Measurements from ENCODE around the gene MAP3K20. TPM values are rescaled to one million over a fixed set of nuclear protein-coding genes. Genes with fewer than 3 reads are reported as not detected.
"Not testable (repeated sequence)": the region's sequence is repeated elsewhere in the genome, so short reads cannot be mapped to it uniquely, and the experiment has no call there.

The MAP3K20 gene
- total RNA-seq, 2 experiments from 2014 or later = 11.4 to 16.1 TPM

DNA sequence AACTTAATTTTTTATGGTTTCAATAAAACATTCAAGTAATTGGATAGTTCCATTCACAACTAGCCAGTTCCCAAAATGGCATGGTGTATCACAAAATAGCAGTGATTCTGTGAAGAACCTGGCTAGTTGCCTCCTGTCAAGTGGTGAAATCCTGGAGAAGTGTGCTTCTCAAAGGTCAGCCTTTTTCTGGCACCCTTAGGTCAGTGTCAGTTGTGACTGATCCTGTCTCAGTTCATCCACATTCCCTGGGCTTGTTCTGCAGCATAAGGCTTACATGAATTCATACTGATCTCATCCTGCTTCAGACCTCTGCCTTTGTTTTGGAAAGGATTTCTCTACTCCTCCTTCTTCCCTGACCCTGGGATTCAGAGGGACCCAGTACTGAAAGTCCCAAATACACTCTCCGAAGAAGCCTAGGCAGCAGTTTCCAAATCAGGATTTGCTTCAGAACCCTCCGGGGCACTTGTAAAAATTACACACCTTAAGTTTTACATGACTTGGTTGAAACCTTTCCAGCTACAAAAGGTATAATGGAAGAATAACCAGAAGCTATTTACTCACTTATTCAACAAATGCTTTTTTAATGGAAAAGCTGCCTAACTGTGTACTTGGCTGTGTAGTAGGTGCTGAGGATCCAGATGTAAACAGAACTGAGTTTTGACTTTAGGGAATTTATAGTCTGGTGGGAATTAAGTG lies 11.0 kb downstream of the MAP3K20 start:
- ATAC-seq = no peak
- Mint-ChIP-seq H3K4me1 (no peaks in the 10 kb centered on the region), H3K27me3 (peaks cover 24% of the 10 kb centered on the region), H3K27ac (no peak overlapping the region), H3K4me3 (no peak overlapping the region), H3K9me3 (ENCODE audit: low read depth) (no peaks in the 10 kb centered on the region), H3K36me3 (peaks cover 1% of the 10 kb centered on the region)
- CTCF ChIA-PET = no interaction called here
- no peak for DNase-seq

DNA sequence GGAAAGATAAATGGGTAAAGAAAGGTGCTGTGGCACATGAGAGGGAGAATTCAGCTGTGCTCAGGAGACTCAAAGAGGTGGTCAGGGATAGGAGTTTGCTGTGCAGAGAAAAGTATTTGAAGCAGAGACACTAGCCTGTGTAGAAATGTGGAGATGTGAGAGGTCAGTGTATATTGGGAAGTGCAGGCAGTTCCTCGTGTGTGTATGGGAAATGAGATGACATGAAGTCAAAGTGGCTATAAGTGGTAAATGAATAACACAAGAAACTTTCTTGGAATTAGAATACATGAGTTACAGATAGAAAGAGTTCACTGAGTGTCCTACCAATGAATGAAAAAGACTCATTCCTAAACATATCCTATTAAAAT lies 11.6 kb downstream of the MAP3K20 start:
- peaks cover 4% of the 10 kb centered on the region for H3K36me3 Mint-ChIP-seq
- no peak overlapping the region for H3K27ac Mint-ChIP-seq
- DNase-seq (no peak), ATAC-seq (no peak)
- H3K27me3 Mint-ChIP-seq = peaks cover 24% of the 10 kb centered on the region
- CTCF ChIA-PET = no interaction called here
- no peaks in the 10 kb centered on the region for H3K9me3 Mint-ChIP-seq (ENCODE audit: low read depth)
- H3K4me3 Mint-ChIP-seq = no peak overlapping the region
- H3K4me1 Mint-ChIP-seq = no peaks in the 10 kb centered on the region

DNA sequence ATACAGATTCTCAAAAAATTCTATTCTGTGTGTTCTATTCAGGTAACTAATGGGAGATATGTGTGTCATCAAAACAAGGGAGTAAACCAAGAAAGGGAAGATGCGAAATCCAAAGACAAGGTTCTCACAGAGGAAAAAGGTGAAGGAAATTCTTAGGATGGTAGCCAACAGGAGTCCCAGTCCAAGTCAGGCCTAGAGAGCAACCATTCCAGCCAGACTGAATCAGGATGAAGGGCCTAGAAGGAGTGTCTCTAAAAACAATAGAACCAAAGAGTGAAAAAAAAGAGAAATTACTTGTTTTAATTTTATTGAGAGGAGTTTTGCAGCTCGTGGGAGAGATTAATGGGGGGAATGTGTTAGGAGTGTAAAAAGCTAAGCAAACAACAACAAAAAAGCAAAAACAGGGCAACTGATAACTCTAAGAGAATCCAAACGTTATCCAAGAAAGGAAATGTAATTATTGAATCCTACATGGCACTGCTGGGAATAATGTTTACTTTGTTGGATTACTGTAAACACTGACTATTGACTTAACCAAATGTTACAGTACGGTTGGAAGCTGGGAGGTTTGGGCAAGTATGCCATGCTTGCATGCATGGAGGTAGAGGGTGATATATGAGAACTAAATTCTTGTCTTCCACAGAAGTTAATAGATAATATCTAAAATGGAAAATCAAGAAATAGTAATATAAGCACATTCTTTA lies 12.3 kb downstream of the MAP3K20 start:
- no peak overlapping the region for H3K27ac Mint-ChIP-seq
- H3K27me3 Mint-ChIP-seq = peaks cover 21% of the 10 kb centered on the region
- ATAC-seq (no peak), DNase-seq (no peak)
- H3K9me3 Mint-ChIP-seq (ENCODE audit: low read depth) = no peaks in the 10 kb centered on the region
- peaks cover 3% of the 10 kb centered on the region for H3K36me3 Mint-ChIP-seq
- H3K4me1 Mint-ChIP-seq = no peaks in the 10 kb centered on the region
- H3K4me3 Mint-ChIP-seq = no peak overlapping the region
- CTCF ChIA-PET = no interaction called here

DNA sequence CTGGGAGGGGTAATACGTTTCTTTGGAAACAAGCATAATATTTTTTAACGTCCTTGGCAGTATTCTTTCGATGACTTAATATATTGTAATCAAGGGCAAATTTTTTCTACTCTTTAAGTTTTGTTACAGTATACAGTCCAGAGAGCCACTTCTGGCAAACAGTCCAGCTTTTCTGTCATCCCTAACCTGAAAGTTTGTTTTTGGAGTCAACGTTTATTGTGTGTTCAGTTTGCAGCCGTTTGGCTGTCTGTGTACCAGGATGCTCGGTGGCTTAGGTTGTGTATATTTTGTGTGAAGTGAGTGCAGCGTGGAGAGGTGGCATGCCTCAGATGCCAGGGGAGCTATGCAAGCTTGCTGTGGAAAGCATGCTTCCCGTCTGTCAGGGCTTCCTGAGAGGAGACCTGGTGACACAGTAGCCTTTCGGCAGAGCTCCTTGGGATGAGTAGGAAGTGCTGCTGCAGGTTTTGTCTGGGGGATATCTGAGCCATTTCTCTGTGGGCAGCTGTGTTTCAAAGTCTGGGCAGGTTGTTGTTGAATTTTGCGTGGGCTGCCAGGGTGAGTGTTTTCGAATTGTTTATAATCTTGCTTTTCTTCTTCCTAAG lies 14.7 kb downstream of the MAP3K20 start:
- Mint-ChIP-seq H3K27me3 (peaks cover 17% of the 10 kb centered on the region), H3K9me3 (ENCODE audit: low read depth) (no peaks in the 10 kb centered on the region), H3K4me1 (no peaks in the 10 kb centered on the region), H3K36me3 (peaks cover 5% of the 10 kb centered on the region), H3K27ac (no peak overlapping the region), H3K4me3 (no peak overlapping the region)
- ATAC-seq (no peak), DNase-seq (no peak)
- CTCF ChIA-PET = interaction anchor here (1.3 to 1.5 kb wide), 2 partner anchors 33 to 119 kb away, joined by 3 read pairs; no protein-coding TSS in a partner anchor

DNA sequence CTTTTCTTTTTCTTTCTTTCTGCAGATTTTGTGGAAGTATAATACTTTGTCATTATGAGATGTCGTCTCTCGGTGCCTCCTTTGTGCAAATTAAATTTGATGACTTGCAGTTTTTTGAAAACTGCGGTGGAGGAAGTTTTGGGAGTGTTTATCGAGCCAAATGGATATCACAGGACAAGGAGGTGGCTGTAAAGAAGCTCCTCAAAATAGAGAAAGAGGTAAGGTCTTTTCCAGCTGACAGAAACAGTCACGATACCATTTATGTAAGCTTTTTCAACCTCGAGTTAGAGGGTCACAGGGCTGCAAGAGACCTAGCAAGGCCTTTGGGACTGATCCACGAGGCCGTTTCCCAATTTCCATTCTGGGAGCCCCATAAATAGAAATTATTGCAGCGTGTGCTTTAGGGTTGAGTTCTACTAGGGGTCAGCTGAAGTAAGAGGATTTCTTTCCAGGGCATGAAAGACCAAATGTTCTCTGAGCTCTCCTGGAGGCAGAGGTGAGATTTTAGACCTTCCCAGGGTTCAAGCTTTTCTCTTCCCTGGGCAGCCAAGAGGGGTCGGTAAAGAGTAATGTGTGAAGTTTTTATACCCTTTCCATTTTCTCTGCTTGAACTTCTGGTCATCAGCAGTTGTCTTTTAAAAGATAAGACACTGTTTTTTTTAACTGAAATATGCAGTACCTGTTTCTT lies 15.5 kb downstream of the MAP3K20 start:
- ATAC-seq (no peak), DNase-seq (no peak)
- Mint-ChIP-seq H3K4me1 (no peaks in the 10 kb centered on the region), H3K4me3 (no peak overlapping the region), H3K9me3 (ENCODE audit: low read depth) (no peaks in the 10 kb centered on the region), H3K27me3 (peaks cover 18% of the 10 kb centered on the region), H3K27ac (no peak overlapping the region), H3K36me3 (peaks cover 5% of the 10 kb centered on the region)
- CTCF ChIA-PET = interaction anchor here (0.8 to 1.5 kb wide), 7 partner anchors 8 to 119 kb away, joined by 3 to 4 read pairs (median 3); no protein-coding TSS in a partner anchor

DNA sequence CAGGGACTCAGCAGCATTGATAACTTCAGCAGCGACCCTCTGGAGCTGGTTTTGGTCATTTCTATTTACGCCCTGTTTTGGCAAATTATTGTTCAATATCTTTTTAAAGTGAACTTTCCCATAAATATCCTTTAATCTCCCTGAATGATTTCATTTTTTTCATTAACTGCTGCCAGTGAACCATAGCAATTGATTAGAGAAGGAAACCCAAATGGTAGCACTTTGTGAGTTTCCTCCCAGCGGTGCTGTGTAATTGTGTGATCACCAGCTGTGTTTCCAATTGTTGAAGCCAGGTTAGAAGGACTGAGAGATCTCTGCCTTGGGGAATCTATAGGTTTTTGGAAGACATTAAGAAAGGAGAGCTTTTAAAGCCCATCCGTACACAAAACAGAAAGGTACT lies 16.3 kb downstream of the MAP3K20 start:
- Mint-ChIP-seq H3K4me3 (no peak overlapping the region), H3K27me3 (peaks cover 12% of the 10 kb centered on the region), H3K36me3 (peaks cover 8% of the 10 kb centered on the region), H3K4me1 (no peaks in the 10 kb centered on the region), H3K9me3 (ENCODE audit: low read depth) (no peaks in the 10 kb centered on the region), H3K27ac (no peak overlapping the region)
- CTCF ChIA-PET = interaction anchor here (0.8 to 1.4 kb wide), 5 partner anchors 9 to 65 kb away, joined by 3 to 4 read pairs (median 3); no protein-coding TSS in a partner anchor
- ATAC-seq = no peak
- no peak for DNase-seq

DNA sequence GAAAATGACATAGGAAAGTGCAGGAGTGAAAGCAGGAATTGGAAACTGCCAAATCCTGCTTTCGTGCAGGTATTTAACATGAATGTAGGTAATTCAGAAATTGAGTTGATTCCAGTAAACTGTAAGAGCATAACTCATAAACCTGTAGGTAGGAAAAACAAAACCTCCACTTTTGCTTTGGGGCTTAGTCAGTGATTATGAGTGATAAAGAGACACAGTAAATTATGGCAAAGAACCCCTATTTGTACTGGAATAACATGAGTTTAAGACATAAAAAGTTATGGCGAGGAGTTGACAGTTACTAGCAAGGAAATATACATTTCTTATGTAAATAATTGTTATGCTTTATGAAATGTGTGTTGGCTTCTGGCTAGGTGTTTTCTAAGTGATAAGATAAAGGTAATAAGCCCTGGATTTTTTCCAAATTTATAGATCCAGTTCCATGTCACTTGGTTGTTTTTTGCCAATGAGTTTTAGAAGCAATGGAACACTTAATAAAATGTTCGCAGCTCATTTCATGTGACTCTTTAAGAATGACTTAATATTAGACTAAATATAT lies 17.3 kb downstream of the MAP3K20 start:
- peaks cover 8% of the 10 kb centered on the region for H3K36me3 Mint-ChIP-seq
- no peak overlapping the region for H3K27ac Mint-ChIP-seq
- no peaks in the 10 kb centered on the region for H3K9me3 Mint-ChIP-seq (ENCODE audit: low read depth)
- no peak overlapping the region for H3K4me3 Mint-ChIP-seq
- ATAC-seq = no peak
- no peak for DNase-seq
- CTCF ChIA-PET = interaction anchor here (1.3 kb wide), 1 partner anchor 66 kb away, joined by 3 read pairs; no protein-coding TSS in a partner anchor
- H3K4me1 Mint-ChIP-seq = no peaks in the 10 kb centered on the region
- H3K27me3 Mint-ChIP-seq = peaks cover 5% of the 10 kb centered on the region

DNA sequence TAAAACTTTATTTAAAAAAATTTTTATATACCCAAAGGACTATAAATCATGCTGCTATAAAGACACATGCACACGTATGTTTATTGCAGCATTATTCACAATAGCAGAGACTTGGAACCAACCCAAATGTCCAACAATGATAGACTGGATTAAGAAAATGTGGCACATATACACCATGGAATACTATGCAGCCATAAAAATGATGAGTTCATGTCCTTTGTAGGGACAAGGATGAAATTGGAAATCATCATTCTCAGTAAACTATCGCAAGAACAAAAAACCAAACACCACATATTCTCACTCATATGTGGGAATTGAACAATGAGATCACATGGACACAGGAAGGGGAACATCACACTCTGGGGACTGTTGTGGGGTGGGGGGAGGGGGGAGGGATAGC lies 18.0 kb downstream of the MAP3K20 start:
- H3K36me3 Mint-ChIP-seq; H3K9me3 Mint-ChIP-seq (ENCODE audit: low read depth); H3K27me3 Mint-ChIP-seq; ATAC-seq; H3K27ac Mint-ChIP-seq; CTCF ChIA-PET; DNase-seq; H3K4me3 Mint-ChIP-seq; H3K4me1 Mint-ChIP-seq: not testable (repeated sequence)

DNA sequence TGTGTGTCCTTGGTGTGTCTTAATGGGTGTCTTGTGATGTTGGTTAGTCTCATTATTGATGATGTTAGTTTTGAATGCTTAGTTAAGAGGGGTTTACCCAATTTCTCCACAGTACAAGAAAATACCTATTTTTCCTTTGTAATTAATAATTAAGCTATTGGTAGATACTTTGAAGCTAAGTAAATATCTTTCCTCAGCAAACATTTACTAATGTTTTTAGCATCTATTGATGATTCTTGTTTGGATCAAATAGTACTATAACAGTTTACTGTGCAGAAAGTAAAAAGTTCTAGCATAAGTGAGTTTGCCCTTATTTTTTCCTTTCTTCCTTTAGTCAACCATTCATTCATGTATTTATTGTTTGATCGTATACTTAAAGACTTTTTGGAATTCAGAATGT lies 19.1 kb downstream of the MAP3K20 start:
- DNase-seq = no peak
- no peak for ATAC-seq
- Mint-ChIP-seq H3K4me1 (peaks cover 3% of the 10 kb centered on the region), H3K27me3 (peaks cover 2% of the 10 kb centered on the region), H3K9me3 (ENCODE audit: low read depth) (no peaks in the 10 kb centered on the region), H3K4me3 (no peak overlapping the region), H3K36me3 (peaks cover 8% of the 10 kb centered on the region), H3K27ac (no peak overlapping the region)
- CTCF ChIA-PET = no interaction called here

DNA sequence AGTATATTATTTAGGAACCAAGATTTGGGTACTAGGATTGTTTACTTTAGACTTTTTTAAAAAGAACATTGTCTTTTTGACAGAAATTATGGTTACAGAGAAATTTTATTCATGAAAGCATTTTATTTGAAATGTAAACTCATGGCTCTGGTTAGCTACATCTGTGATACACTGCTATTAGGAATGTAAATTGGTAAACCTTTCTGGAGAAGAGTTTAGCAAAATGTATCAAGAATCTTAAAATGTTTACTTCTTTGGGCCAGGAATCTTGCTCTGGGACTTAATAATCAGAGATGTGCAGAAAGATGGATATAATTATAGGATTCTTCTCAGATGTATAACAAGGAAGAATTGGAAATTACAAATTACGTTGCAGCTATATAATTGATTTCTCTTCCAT lies 19.7 kb downstream of the MAP3K20 start:
- Mint-ChIP-seq H3K4me1 (peaks cover 3% of the 10 kb centered on the region), H3K27me3 (peaks cover 2% of the 10 kb centered on the region), H3K4me3 (no peak overlapping the region), H3K27ac (no peak overlapping the region), H3K36me3 (peaks cover 8% of the 10 kb centered on the region), H3K9me3 (ENCODE audit: low read depth) (no peaks in the 10 kb centered on the region)
- ATAC-seq (no peak), DNase-seq (no peak)
- CTCF ChIA-PET = no interaction called here

DNA sequence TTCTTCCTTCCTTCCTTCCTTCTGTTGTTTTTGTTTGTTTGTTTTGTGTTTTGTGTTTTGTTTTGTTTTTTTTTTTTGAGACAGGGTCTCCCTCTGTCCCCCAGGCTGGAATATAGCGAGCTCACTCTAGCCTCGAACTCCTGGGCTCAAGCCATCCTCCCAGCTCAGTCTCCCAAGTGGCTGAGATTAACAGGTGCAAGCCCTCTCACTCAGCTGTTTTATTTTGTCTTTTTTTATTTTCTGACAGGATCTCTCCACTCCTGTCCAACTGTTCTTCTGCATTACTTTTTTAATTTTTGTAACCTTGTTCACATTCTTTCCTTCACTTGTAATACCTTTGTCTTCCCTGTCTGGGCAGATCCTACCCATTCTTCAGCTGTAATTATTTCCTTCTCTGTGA lies 23.6 kb downstream of the MAP3K20 start:
- Mint-ChIP-seq H3K4me1 (peaks cover 9% of the 10 kb centered on the region), H3K27ac (no peak overlapping the region), H3K27me3 (peaks cover 7% of the 10 kb centered on the region), H3K9me3 (ENCODE audit: low read depth) (no peaks in the 10 kb centered on the region), H3K36me3 (peaks cover 7% of the 10 kb centered on the region), H3K4me3 (no peak overlapping the region)
- no peak for DNase-seq
- no peak for ATAC-seq
- CTCF ChIA-PET = interaction anchor here (0.7 to 1.4 kb wide), 2 partner anchors 20 to 111 kb away, joined by 4 read pairs; no protein-coding TSS in a partner anchor

DNA sequence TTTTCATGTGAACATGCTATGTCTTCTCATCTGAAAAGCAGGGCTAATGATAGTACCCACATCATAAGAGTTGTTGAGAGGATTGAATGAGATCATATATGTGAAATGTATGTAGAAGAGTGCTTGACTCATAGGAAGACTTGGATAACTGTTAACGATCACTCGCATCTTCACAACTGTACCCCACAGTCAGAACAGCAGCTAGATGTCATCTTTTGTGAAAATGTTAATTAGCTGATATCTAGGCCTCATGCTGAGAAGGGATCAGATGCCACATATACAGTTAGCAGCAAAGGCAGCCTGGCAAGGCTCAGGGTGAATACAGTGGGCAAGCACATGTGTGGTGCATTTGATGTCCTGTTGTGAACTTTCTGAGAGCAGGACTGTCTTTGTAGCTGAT lies 24.2 kb downstream of the MAP3K20 start:
- ATAC-seq (no peak), DNase-seq (no peak)
- peaks cover 7% of the 10 kb centered on the region for H3K27me3 Mint-ChIP-seq
- no peak overlapping the region for H3K4me3 Mint-ChIP-seq
- H3K9me3 Mint-ChIP-seq (ENCODE audit: low read depth) = no peaks in the 10 kb centered on the region
- H3K27ac Mint-ChIP-seq = no peak overlapping the region
- H3K36me3 Mint-ChIP-seq = peaks cover 5% of the 10 kb centered on the region
- H3K4me1 Mint-ChIP-seq = peaks cover 9% of the 10 kb centered on the region
- CTCF ChIA-PET = interaction anchor here (1.4 kb wide), 1 partner anchor 111 kb away, joined by 4 read pairs; no protein-coding TSS in a partner anchor

DNA sequence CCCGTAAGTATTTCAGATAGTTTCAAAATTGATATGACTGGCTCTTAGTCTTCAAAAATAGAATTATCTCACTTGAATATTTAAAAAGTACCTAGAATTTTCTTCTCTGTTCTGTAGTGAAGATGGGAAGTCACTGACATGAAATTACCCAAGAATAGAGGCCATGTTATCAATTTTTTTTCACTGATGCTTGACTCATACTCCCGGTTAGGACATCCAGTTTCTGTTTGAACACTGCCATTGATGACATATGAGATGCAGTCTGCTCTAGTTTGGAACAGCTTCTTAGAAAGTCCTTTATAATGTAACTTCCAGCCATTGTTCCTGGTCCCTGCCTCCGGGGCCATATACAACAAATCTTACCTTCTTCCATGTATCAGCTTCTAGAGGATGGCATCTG lies 26.0 kb downstream of the MAP3K20 start:
- no peak overlapping the region for H3K27ac Mint-ChIP-seq
- DNase-seq (no peak), ATAC-seq (peak; percentile 63)
- peaks cover 9% of the 10 kb centered on the region for H3K4me1 Mint-ChIP-seq
- H3K36me3 Mint-ChIP-seq = peaks cover 3% of the 10 kb centered on the region
- peak overlapping the region; percentile 18 for H3K4me3 Mint-ChIP-seq
- H3K9me3 Mint-ChIP-seq (ENCODE audit: low read depth) = no peaks in the 10 kb centered on the region
- CTCF ChIA-PET = no interaction called here
- H3K27me3 Mint-ChIP-seq = peaks cover 5% of the 10 kb centered on the region
